Measurements from ENCODE around the gene N4BP2L1.

Gene N4BP2L1

DNA sequence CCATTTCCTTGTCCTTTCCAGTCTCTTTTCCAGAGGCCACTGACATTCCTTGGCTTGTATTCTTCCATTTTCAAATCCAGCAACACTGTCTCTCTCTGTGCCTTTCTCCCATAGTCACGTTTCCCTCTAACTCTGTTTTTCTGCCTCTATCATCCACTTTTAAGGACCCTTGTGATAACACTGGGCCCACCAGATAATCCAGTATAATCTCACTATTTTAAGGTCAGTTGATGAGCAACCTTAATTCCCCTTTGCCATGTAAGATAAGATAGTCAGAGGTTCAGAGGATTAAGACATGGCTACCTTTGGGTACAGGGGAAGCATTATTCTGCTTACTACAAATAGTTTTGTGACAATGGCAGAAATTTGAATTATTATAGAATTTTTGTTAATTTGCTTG lies 45.7 kb upstream of the N4BP2L1 start:
- Histone ChIP-seq H3K9ac (ENCODE audit: low read length) (no peak overlapping the region), H3K79me2 (ENCODE audit: control insufficient read depth, insufficient read depth, low read length, poor library complexity) (no peaks in the 10 kb centered on the region), H2BK120ac (ENCODE audit: insufficient read depth, low read length, poor library complexity) (no peak overlapping the region), H3K4me2 (ENCODE audit: low read length) (no peak overlapping the region), H3K4ac (ENCODE audit: low read depth, low read length) (no peak overlapping the region), H4K91ac (ENCODE audit: low read depth, low read length) (no peak overlapping the region), H3K27me3 (ENCODE audit: insufficient read depth, low read length) (no peaks in the 10 kb centered on the region), H2AFZ (ENCODE audit: insufficient read depth, low read length, poor library complexity) (no peak overlapping the region), H3K23ac (ENCODE audit: low read length) (no peak overlapping the region), H3K79me1 (ENCODE audit: low read length) (peaks cover 8% of the 10 kb centered on the region), H2BK12ac (ENCODE audit: low read length) (no peak overlapping the region), H2AK5ac (ENCODE audit: low read length) (no peak overlapping the region), H3K36me3 (ENCODE audit: control insufficient read depth in 1 of 2, insufficient read depth in 2 of 2, low read length in 2 of 2) (peaks cover 0 to 9% of the 10 kb centered on the region in 2 experiments), H4K12ac (ENCODE audit: low read depth, low read length) (no peak overlapping the region), H3K27ac (ENCODE audit: low read depth, low read length) (no peak overlapping the region), H4K8ac (ENCODE audit: low read depth, low read length) (no peak overlapping the region), H2BK5ac (ENCODE audit: low read depth, low read length, poor library complexity) (no peak overlapping the region), H3K9me3 (ENCODE audit: insufficient read depth, low read depth, low read length) (no peaks in the 10 kb centered on the region), H3K14ac (ENCODE audit: low read length) (no peak overlapping the region), H3K4me1 (ENCODE audit: control insufficient read depth in 1 of 2, insufficient read depth in 2 of 2, low read length in 2 of 2) (peaks cover 7 to 10% of the 10 kb centered on the region in 2 experiments), H3K4me3 (ENCODE audit: low read depth, low read length) (no peak overlapping the region), H3K18ac (ENCODE audit: low read length) (no peak overlapping the region)
- no CpG with 5 or more reads among the region's 1 CpG for WGBS (ENCODE audit: extremely low coverage, insufficient coverage, insufficient read length)
- DNase-seq: no peak

- Histone ChIP-seq H3K4me3 (ENCODE audit: low read depth, low read length) (no peak overlapping the region), H4K91ac (ENCODE audit: low read depth, low read length) (no peak overlapping the region), H2BK5ac (ENCODE audit: low read depth, low read length, poor library complexity) (no peak overlapping the region), H3K9ac (ENCODE audit: low read length) (no peak overlapping the region), H3K36me3 (ENCODE audit: control insufficient read depth in 1 of 2, insufficient read depth in 2 of 2, low read length in 2 of 2) (peaks cover 0 to 9% of the 10 kb centered on the region in 2 experiments), H2AFZ (ENCODE audit: insufficient read depth, low read length, poor library complexity) (no peak overlapping the region), H3K27me3 (ENCODE audit: insufficient read depth, low read length) (no peaks in the 10 kb centered on the region), H4K12ac (ENCODE audit: low read depth, low read length) (no peak overlapping the region), H3K4me1 (ENCODE audit: control insufficient read depth in 1 of 2, insufficient read depth in 2 of 2, low read length in 2 of 2) (peaks cover 7 to 10% of the 10 kb centered on the region in 2 experiments), H3K4me2 (ENCODE audit: low read length) (no peak overlapping the region), H2AK5ac (ENCODE audit: low read length) (no peak overlapping the region), H3K79me1 (ENCODE audit: low read length) (peaks cover 8% of the 10 kb centered on the region), H3K79me2 (ENCODE audit: control insufficient read depth, insufficient read depth, low read length, poor library complexity) (no peaks in the 10 kb centered on the region), H2BK120ac (ENCODE audit: insufficient read depth, low read length, poor library complexity) (no peak overlapping the region), H3K18ac (ENCODE audit: low read length) (no peak overlapping the region), H3K14ac (ENCODE audit: low read length) (no peak overlapping the region), H3K9me3 (ENCODE audit: insufficient read depth, low read depth, low read length) (no peaks in the 10 kb centered on the region), H3K23ac (ENCODE audit: low read length) (no peak overlapping the region), H3K27ac (ENCODE audit: low read depth, low read length) (no peak overlapping the region), H2BK12ac (ENCODE audit: low read length) (no peak overlapping the region), H3K4ac (ENCODE audit: low read depth, low read length) (no peak overlapping the region), H4K8ac (ENCODE audit: low read depth, low read length) (no peak overlapping the region)
- no peak for DNase-seq
- WGBS (ENCODE audit: extremely low coverage, insufficient coverage, insufficient read length): no CpG with 5 or more reads among the region's 3 CpGs
Observed at GRCh38 chr13:32472194-32472621, 44.3 kb upstream of the N4BP2L1 start.

DNA sequence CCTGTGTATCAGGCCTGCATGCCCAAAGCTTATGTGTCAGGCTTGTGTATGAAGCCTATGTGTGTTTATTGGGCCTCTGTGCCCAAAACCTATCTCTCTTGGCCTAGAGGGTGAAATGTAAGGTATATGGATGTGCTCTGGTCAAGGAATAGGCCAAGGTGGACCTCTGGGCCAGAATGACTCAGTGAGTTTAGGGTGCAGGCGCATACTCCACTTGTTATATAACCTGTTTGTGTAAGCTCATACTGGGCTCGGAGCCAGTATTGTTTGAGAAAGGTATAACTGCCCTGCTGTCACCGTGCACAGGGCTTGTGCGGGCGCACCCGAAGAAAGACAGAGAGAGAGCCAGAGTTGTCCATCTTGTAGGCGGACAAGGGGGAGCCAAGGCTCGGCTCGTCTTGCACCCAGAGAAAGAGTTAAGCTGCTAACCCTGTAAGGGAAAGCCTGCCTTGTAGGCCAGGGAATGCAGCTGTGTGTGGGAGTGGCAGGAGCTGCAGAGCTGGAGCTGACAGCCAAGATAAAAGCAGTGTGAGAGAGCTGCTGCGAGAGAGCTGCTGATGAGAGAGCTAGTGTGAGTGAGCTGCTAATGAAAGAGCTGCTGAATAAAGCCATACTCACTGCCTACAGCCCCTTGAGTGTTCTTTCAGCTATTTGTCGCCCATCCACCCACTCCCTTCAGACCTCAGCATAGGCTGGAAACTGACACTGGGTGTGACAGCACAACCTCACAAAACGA lies 43.4 kb upstream of the N4BP2L1 start:
- Histone ChIP-seq H3K79me2 (ENCODE audit: control insufficient read depth, insufficient read depth, low read length, poor library complexity) (no peaks in the 10 kb centered on the region), H3K36me3 (ENCODE audit: control insufficient read depth in 1 of 2, insufficient read depth in 2 of 2, low read length in 2 of 2) (peaks cover 0 to 9% of the 10 kb centered on the region in 2 experiments), H4K12ac (ENCODE audit: low read depth, low read length) (no peak overlapping the region)

GRCh38 chr13:32468502-32469142 lies 40.7 kb upstream of the N4BP2L1 start:
- WGBS (ENCODE audit: extremely low coverage, insufficient coverage, insufficient read length): no CpG with 5 or more reads among the region's 6 CpGs
- Histone ChIP-seq H3K18ac (ENCODE audit: low read length) (no peak overlapping the region), H2BK5ac (ENCODE audit: low read depth, low read length, poor library complexity) (no peak overlapping the region), H3K27ac (ENCODE audit: low read depth, low read length) (no peak overlapping the region), H4K8ac (ENCODE audit: low read depth, low read length) (no peak overlapping the region), H2AK5ac (ENCODE audit: low read length) (no peak overlapping the region), H3K4me1 (ENCODE audit: control insufficient read depth in 1 of 2, insufficient read depth in 2 of 2, low read length in 2 of 2) (no peaks in the 10 kb centered on the region), H3K4me3 (ENCODE audit: low read depth, low read length) (no peak overlapping the region), H4K91ac (ENCODE audit: low read depth, low read length) (no peak overlapping the region), H3K9me3 (ENCODE audit: insufficient read depth, low read depth, low read length) (no peaks in the 10 kb centered on the region), H3K4me2 (ENCODE audit: low read length) (no peak overlapping the region), H3K79me2 (ENCODE audit: control insufficient read depth, insufficient read depth, low read length, poor library complexity) (no peaks in the 10 kb centered on the region), H3K27me3 (ENCODE audit: insufficient read depth, low read length) (no peaks in the 10 kb centered on the region), H4K12ac (ENCODE audit: low read depth, low read length) (no peak overlapping the region), H2AFZ (ENCODE audit: insufficient read depth, low read length, poor library complexity) (no peak overlapping the region), H3K4ac (ENCODE audit: low read depth, low read length) (no peak overlapping the region), H3K36me3 (ENCODE audit: control insufficient read depth in 1 of 2, insufficient read depth in 2 of 2, low read length in 2 of 2) (peaks cover 0 to 9% of the 10 kb centered on the region in 2 experiments), H3K23ac (ENCODE audit: low read length) (no peak overlapping the region), H2BK120ac (ENCODE audit: insufficient read depth, low read length, poor library complexity) (no peak overlapping the region), H2BK12ac (ENCODE audit: low read length) (no peak overlapping the region), H3K14ac (ENCODE audit: low read length) (no peak overlapping the region), H3K79me1 (ENCODE audit: low read length) (no peaks in the 10 kb centered on the region), H3K9ac (ENCODE audit: low read length) (no peak overlapping the region)
- no peak for DNase-seq

More for the DNA sequence above, 43.4 kb upstream of the N4BP2L1 start:
- Histone ChIP-seq H2AK5ac (ENCODE audit: low read length) (no peak overlapping the region), H4K8ac (ENCODE audit: low read depth, low read length) (no peak overlapping the region), H3K27me3 (ENCODE audit: insufficient read depth, low read length) (no peaks in the 10 kb centered on the region), H3K4me1 (ENCODE audit: control insufficient read depth in 1 of 2, insufficient read depth in 2 of 2, low read length in 2 of 2) (peaks cover 2 to 5% of the 10 kb centered on the region in 2 experiments), H3K4ac (ENCODE audit: low read depth, low read length) (no peak overlapping the region), H4K91ac (ENCODE audit: low read depth, low read length) (no peak overlapping the region), H3K4me3 (ENCODE audit: low read depth, low read length) (no peak overlapping the region), H2AFZ (ENCODE audit: insufficient read depth, low read length, poor library complexity) (no peak overlapping the region), H3K4me2 (ENCODE audit: low read length) (no peak overlapping the region), H3K14ac (ENCODE audit: low read length) (no peak overlapping the region), H3K27ac (ENCODE audit: low read depth, low read length) (no peak overlapping the region), H3K79me1 (ENCODE audit: low read length) (peaks cover 5% of the 10 kb centered on the region), H2BK5ac (ENCODE audit: low read depth, low read length, poor library complexity) (no peak overlapping the region), H2BK120ac (ENCODE audit: insufficient read depth, low read length, poor library complexity) (no peak overlapping the region), H3K9ac (ENCODE audit: low read length) (no peak overlapping the region), H3K23ac (ENCODE audit: low read length) (no peak overlapping the region), H3K18ac (ENCODE audit: low read length) (no peak overlapping the region), H3K9me3 (ENCODE audit: insufficient read depth, low read depth, low read length) (no peaks in the 10 kb centered on the region), H2BK12ac (ENCODE audit: low read length) (no peak overlapping the region)
- no CpG with 5 or more reads among the region's 12 CpGs for WGBS (ENCODE audit: extremely low coverage, insufficient coverage, insufficient read length)
- DNase-seq: no peak
